Measurements from ENCODE around the gene CD79A.

Gene CD79A

GRCh38 chr19:41918653-41919244 lies 41.7 kb downstream of the CD79A start:
- FAIRE-seq (peak; percentile 100), DNase-seq (ENCODE audit: low spot score) (no peak)

- FAIRE-seq (peak; percentile 97), DNase-seq (ENCODE audit: low spot score) (no peak)
Measured at GRCh38 chr19:41919948-41920712, 43.1 kb downstream of the CD79A start.

- FAIRE-seq (no peak), DNase-seq (ENCODE audit: low spot score) (no peak)
Measured at GRCh38 chr19:41920882-41921576, 44.0 kb downstream of the CD79A start.

GRCh38 chr19:41921577-41922576 lies 44.8 kb downstream of the CD79A start:
- no peak for FAIRE-seq

GRCh38 chr19:41922585-41922984 lies 45.5 kb downstream of the CD79A start:
- DNase-seq (ENCODE audit: low spot score) = no peak
- no peak for FAIRE-seq

More at GRCh38 chr19:41921577-41922576, 44.8 kb downstream of the CD79A start:
- DNase-seq (ENCODE audit: low spot score) = no peak

GRCh38 chr19:41923045-41923788 lies 46.1 kb downstream of the CD79A start:
- FAIRE-seq = no peak
- no peak for DNase-seq (ENCODE audit: low spot score)

GRCh38 chr19:41924151-41925145 lies 47.4 kb downstream of the CD79A start:
- DNase-seq (ENCODE audit: low spot score) (no peak), FAIRE-seq (no peak)

- FAIRE-seq (no peak), DNase-seq (ENCODE audit: low spot score) (no peak)
Measured at GRCh38 chr19:41925208-41926003, 48.3 kb downstream of the CD79A start.

- FAIRE-seq = no peak
- no peak for DNase-seq (ENCODE audit: low spot score)
Measured at GRCh38 chr19:41926028-41926762, 49.1 kb downstream of the CD79A start.

- no peak for FAIRE-seq
- no peak for DNase-seq (ENCODE audit: low spot score)
Measured at GRCh38 chr19:41926763-41927496, 49.9 kb downstream of the CD79A start.

GRCh38 chr19:41927497-41928192 lies 50.6 kb downstream of the CD79A start:
- no peak for FAIRE-seq

GRCh38 chr19:41928221-41928683 lies 51.2 kb downstream of the CD79A start, which contains the start of gene ERFL:
ERFL (minus strand) TSS chr19:41928449; CDS start chr19:41912919, 15,530 bp downstream.
- FAIRE-seq = peak; percentile 79
- DNase-seq (ENCODE audit: low spot score) = peak; percentile 87

More at GRCh38 chr19:41927497-41928192, 50.6 kb downstream of the CD79A start:
- peak; percentile 78 for DNase-seq (ENCODE audit: low spot score)

GRCh38 chr19:41928754-41929535 lies 51.9 kb downstream of the CD79A start:
- peak; percentile 30 for DNase-seq (ENCODE audit: low spot score)
- FAIRE-seq = peak; percentile 98

GRCh38 chr19:41929536-41930071 lies 52.5 kb downstream of the CD79A start:
- DNase-seq (ENCODE audit: low spot score) (no peak), FAIRE-seq (no peak)

- DNase-seq (ENCODE audit: low spot score) (no peak), FAIRE-seq (no peak)
Measured at GRCh38 chr19:41930322-41930722, 53.2 kb downstream of the CD79A start.
